Osteoblast (primary cell): ENCODE results near the gene ALDH1A2. TPM values are rescaled to one million over a fixed set of nuclear protein-coding genes. Genes with fewer than 3 reads are reported as not detected.
A peak's percentile ranks its signal among the peaks of the same experiment; 100 is the strongest.

ENCODE experiments used
- DNase-seq: peaks from one replicate; pipeline ENCODE4 v3.0.0; 2011; ENCODE audit warnings: low spot score, mixed read lengths; ENCODE audit not compliant: insufficient read length; ENCODE audit errors: missing footprints
- H2AFZ ChIP-seq: 2 replicates; pipeline ENCODE4 v1.6.0; 2011; ENCODE audit warnings: mild to moderate bottlenecking, low read length
- H3K27ac ChIP-seq: 2 replicates; pipeline ENCODE4 v1.5.1; 2011; ENCODE audit warnings: mild to moderate bottlenecking, low read depth, low read length, moderate library complexity
- H3K27me3 ChIP-seq: 2 replicates; pipeline ENCODE4 v1.6.0; 2012; ENCODE audit warnings: mild to moderate bottlenecking, control low read depth, inconsistent platforms, low read length, moderate library complexity; ENCODE audit not compliant: insufficient read depth
- H3K36me3 ChIP-seq: 2 replicates; pipeline ENCODE4 v1.5.1; 2011; ENCODE audit warnings: mild to moderate bottlenecking, low read length, control low read depth, moderate library complexity; ENCODE audit not compliant: insufficient read depth
- H3K4me1 ChIP-seq: 2 replicates; pipeline ENCODE4 v1.5.1; 2011; ENCODE audit warnings: mild to moderate bottlenecking, low read length, control low read depth, moderate library complexity; ENCODE audit not compliant: insufficient read depth
- H3K4me2 ChIP-seq: 2 replicates; pipeline ENCODE4 v1.6.0; 2011; ENCODE audit warnings: mild to moderate bottlenecking, low read length; ENCODE audit not compliant: insufficient read depth
- H3K4me3 ChIP-seq: fragments of 200-600 bp; sonication (generic); 3 replicates; pipeline ENCODE4 v1.5.1; 2012; ENCODE audit warnings: mild to moderate bottlenecking, low read length, inconsistent platforms; ENCODE audit not compliant: insufficient read depth
- H3K79me2 ChIP-seq: 2 replicates; pipeline ENCODE4 v1.6.0; 2012; ENCODE audit warnings: mild to moderate bottlenecking, low read length, control low read depth, inconsistent platforms; ENCODE audit not compliant: insufficient read depth
- H3K9me3 ChIP-seq: 2 replicates; pipeline ENCODE4 v1.5.1; 2011; ENCODE audit warnings: low read depth, low read length, control low read depth
- H4K20me1 ChIP-seq: 2 replicates; pipeline ENCODE4 v1.6.0; 2012; ENCODE audit warnings: mild to moderate bottlenecking, low read length, control low read depth; ENCODE audit not compliant: insufficient read depth
- total RNA-seq: library from RNA; depleted of rRNA; stranded (reverse); fragments of >200 nt; gene quantifications from 2 replicates; pipeline ENCODE4 v1.2.3, GENCODE V29; 2012
- TF ChIP-seq, protein P1 (sequence below): IDR thresholded peaks from 2 replicates; pipeline ENCODE4 v1.5.1; 2011; ENCODE audit warnings: mild to moderate bottlenecking, low read depth, low read length, moderate library complexity; ENCODE audit errors: extremely low read depth

The ALDH1A2 gene
- total RNA-seq, 1 donor = 1.1 TPM

- no peak overlapping the region for H2AFZ ChIP-seq
- no peak overlapping the region for H3K4me2 ChIP-seq
- TF ChIP-seq, protein P1, sequence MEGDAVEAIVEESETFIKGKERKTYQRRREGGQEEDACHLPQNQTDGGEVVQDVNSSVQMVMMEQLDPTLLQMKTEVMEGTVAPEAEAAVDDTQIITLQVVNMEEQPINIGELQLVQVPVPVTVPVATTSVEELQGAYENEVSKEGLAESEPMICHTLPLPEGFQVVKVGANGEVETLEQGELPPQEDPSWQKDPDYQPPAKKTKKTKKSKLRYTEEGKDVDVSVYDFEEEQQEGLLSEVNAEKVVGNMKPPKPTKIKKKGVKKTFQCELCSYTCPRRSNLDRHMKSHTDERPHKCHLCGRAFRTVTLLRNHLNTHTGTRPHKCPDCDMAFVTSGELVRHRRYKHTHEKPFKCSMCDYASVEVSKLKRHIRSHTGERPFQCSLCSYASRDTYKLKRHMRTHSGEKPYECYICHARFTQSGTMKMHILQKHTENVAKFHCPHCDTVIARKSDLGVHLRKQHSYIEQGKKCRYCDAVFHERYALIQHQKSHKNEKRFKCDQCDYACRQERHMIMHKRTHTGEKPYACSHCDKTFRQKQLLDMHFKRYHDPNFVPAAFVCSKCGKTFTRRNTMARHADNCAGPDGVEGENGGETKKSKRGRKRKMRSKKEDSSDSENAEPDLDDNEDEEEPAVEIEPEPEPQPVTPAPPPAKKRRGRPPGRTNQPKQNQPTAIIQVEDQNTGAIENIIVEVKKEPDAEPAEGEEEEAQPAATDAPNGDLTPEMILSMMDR = peak; percentile 32
- H4K20me1 ChIP-seq = no peaks in the 10 kb centered on the region
- no peaks in the 10 kb centered on the region for H3K79me2 ChIP-seq
- H3K9me3 ChIP-seq = no peaks in the 10 kb centered on the region
- no peak for DNase-seq
- no peaks in the 10 kb centered on the region for H3K36me3 ChIP-seq
- H3K4me1 ChIP-seq = no peaks in the 10 kb centered on the region
- no peak overlapping the region for H3K4me3 ChIP-seq
- H3K27me3 ChIP-seq = peaks cover 40% of the 10 kb centered on the region
- no peak overlapping the region for H3K27ac ChIP-seq
These were observed 9.5 kb downstream of the ALDH1A2 start for GRCh38 chr15:58056015-58056414.

DNA sequence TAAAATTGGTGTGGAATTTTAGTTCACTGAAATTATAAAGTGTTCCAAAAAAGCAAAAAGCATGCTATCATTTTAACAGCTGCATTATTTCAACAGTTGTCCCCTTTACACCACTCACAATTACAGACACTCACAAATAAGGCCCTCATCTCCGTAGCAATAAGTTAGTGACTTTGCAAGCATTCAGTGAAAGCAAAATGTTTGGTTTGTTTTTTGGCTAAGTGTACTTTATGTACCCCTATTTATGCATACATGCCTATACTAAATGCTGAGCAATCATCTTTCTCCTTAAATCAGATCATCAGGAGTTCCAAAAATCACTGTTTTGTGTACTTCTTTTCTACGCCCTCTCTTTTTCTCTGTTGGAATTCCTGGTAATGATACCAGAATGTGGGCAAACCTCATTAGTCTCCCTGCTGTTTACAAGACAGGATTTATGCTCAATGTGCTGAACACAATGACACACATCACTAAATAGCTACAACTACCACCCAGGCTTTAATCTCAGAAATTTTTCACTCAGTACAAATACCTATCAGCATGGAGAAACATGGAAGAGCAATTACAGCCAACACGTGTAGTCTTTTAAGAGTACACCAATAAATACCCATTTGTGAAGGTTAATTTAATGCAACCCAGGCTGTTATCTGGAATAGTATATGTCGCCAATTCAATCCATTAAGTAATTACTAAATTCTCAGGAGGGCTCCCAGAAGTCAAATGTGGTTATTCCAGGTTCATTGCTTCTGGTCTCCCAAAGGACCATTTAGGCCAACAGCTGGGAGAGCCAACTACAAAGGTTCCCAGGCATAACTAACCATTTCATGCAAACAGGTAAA lies 12.0 kb downstream of the ALDH1A2 start:
- DNase-seq = no peak

GRCh38 chr15:58052334-58052733 lies 13.2 kb downstream of the ALDH1A2 start:
- no peaks in the 10 kb centered on the region for H3K9me3 ChIP-seq
- DNase-seq = no peak
- TF ChIP-seq, protein P1 = no peak

More for the DNA sequence above, 12.0 kb downstream of the ALDH1A2 start:
- Histone ChIP-seq H3K9me3 (no peaks in the 10 kb centered on the region), H3K4me1 (no peaks in the 10 kb centered on the region), H3K4me3 (no peak overlapping the region), H4K20me1 (no peaks in the 10 kb centered on the region), H3K4me2 (no peak overlapping the region), H3K27me3 (peaks cover 33% of the 10 kb centered on the region), H3K36me3 (no peaks in the 10 kb centered on the region), H2AFZ (no peak overlapping the region), H3K27ac (no peak overlapping the region), H3K79me2 (no peaks in the 10 kb centered on the region)
- TF ChIP-seq, protein P1 = no peak

DNA sequence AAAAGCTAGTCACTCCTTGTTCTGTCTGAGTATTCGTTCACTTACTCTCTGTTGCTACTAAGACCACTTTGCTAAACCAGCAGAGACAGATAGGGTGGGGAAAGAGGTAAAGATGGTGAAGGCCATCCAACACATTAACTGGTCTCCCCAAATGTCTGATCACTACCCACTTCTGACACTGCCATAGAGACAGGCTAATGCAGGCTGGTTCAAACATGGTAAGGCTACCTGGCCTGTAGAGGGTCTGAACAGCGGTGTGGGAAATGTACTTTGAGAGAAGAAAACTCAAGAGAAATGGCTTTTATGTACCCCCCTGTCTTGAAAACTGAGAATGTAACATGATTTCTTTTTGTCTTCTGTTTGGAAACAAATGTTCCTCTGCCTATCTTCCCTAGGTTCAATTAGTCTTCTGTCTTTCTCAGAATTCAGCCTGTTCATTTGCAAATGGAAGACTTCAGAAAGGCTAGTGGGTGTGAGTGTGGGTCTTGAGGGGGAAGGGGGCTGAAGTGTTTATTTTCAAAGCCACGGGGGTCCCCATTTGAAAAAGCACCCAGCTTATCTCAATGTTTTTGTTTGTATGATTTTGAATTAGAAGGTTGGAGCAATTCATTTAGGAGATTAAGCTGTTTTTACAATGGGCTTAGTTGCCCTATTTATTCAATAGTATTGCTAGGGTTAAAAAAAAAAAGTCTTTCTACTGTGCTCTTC lies 15.8 kb downstream of the ALDH1A2 start:
- no peaks in the 10 kb centered on the region for H3K36me3 ChIP-seq
- H3K4me1 ChIP-seq = no peaks in the 10 kb centered on the region
- no peaks in the 10 kb centered on the region for H4K20me1 ChIP-seq
- no peak overlapping the region for H3K27ac ChIP-seq
- H3K27me3 ChIP-seq = peaks cover 40% of the 10 kb centered on the region
- no peak overlapping the region for H3K4me3 ChIP-seq
- no peak overlapping the region for H3K4me2 ChIP-seq
- no peak for DNase-seq
- H2AFZ ChIP-seq = no peak overlapping the region
- no peaks in the 10 kb centered on the region for H3K79me2 ChIP-seq
- no peaks in the 10 kb centered on the region for H3K9me3 ChIP-seq
- TF ChIP-seq, protein P1 = no peak

More at GRCh38 chr15:58052334-58052733, 13.2 kb downstream of the ALDH1A2 start:
- Histone ChIP-seq H4K20me1 (no peaks in the 10 kb centered on the region), H3K4me1 (no peaks in the 10 kb centered on the region), H2AFZ (no peak overlapping the region), H3K27me3 (peaks cover 37% of the 10 kb centered on the region), H3K27ac (no peak overlapping the region), H3K4me3 (no peak overlapping the region), H3K79me2 (no peaks in the 10 kb centered on the region), H3K36me3 (no peaks in the 10 kb centered on the region), H3K4me2 (no peak overlapping the region)
